Tibial nerve (tissue), 3 donors: ENCODE measurements around the gene NOP16.

Experiments used
- POLR2A ChIP-seq, 2 donors: fragments of 450-650 bp; IDR thresholded peaks; one replicate each; pipeline ENCODE4 v1.6.1; 2017; ENCODE audit warnings: antibody characterized with exemption in 2 of 2, mild to moderate bottlenecking in 2 of 2, moderate library complexity in 2 of 2
- TF ChIP-seq, protein P1 (sequence below), 5 experiments: fragments of 200-600 bp in 3 of 5; fragments of 450-650 bp in 2 of 5; sonication (generic) in 3 of 5; IDR thresholded peaks; one replicate each; pipeline ENCODE4 v1.5.1; 2016 to 2019; ENCODE audit warnings: antibody characterized with exemption in 5 of 5, mild to moderate bottlenecking in 3 of 5, moderate library complexity in 2 of 5

- TF ChIP-seq, protein P1, sequence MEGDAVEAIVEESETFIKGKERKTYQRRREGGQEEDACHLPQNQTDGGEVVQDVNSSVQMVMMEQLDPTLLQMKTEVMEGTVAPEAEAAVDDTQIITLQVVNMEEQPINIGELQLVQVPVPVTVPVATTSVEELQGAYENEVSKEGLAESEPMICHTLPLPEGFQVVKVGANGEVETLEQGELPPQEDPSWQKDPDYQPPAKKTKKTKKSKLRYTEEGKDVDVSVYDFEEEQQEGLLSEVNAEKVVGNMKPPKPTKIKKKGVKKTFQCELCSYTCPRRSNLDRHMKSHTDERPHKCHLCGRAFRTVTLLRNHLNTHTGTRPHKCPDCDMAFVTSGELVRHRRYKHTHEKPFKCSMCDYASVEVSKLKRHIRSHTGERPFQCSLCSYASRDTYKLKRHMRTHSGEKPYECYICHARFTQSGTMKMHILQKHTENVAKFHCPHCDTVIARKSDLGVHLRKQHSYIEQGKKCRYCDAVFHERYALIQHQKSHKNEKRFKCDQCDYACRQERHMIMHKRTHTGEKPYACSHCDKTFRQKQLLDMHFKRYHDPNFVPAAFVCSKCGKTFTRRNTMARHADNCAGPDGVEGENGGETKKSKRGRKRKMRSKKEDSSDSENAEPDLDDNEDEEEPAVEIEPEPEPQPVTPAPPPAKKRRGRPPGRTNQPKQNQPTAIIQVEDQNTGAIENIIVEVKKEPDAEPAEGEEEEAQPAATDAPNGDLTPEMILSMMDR (IDR thresholded peaks at IDR 0.05) = no peak
- no peak for TF ChIP-seq POLR2A (IDR thresholded peaks at IDR 0.05)
Observed at GRCh38 chr5:176382721-176383120, 5.7 kb downstream of the NOP16 start.
